Lower leg skin (tissue), 3 donors: ENCODE data around the gene PCGF2.
"Not testable (repeated sequence)": the region's sequence is repeated elsewhere in the genome, so short reads cannot be mapped to it uniquely, and the experiment has no call there.

ENCODE experiments used
- CTCF ChIP-seq, 3 donors: fragments of 450-650 bp; IDR thresholded peaks; one replicate each; pipeline ENCODE4 v1.5.1; 2016; ENCODE audit warnings: antibody characterized with exemption in 3 of 3, mild to moderate bottlenecking in 3 of 3, moderate library complexity in 2 of 3
- POLR2A ChIP-seq, 2 donors: fragments of 450-650 bp; IDR thresholded peaks; one replicate each; pipeline ENCODE4 v1.6.1; 2016 to 2017; ENCODE audit warnings: antibody characterized with exemption in 2 of 2, mild to moderate bottlenecking in 1 of 2, moderate library complexity in 1 of 2

DNA sequence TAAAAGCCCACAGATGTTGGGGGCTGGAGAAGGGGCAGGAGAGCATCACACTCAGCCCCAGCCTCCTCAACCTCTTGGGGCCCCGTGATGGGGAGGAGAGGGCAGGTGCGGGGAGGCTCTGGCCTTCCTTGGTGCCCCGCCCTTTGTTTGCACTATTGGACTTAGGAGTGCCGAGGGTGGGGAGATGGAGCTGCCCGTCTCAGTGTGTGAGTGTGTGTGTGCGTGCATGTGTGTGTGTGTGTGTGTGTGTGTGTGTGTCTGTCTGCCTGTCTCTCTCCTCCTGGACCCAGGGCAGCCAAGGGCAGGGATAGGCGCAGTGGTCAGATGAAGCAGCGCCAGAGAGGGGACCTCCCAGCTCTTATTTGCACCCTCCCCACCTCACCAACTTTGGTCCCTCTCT lies 22.0 kb downstream of the PCGF2 start:
- not testable (repeated sequence) for TF ChIP-seq CTCF, POLR2A (IDR thresholded peaks at IDR 0.05)
